Liver (tissue), 9 donors: ENCODE measurements around the gene SPATS2. TPM values are rescaled to one million over a fixed set of nuclear protein-coding genes. Genes with fewer than 3 reads are reported as not detected.
A peak's percentile ranks its signal among the peaks of the same experiment; 100 is the strongest.

Experiments used
- DNase-seq: peaks from one replicate; pipeline ENCODE4 v3.0.0-alpha.2; 2017; ENCODE audit warnings: low spot score
- H3K27ac ChIP-seq, 2 donors: one replicate each; pipeline ENCODE4 v1.7.0; 2013; ENCODE audit warnings: inconsistent platforms in 2 of 2, low read length in 2 of 2, control low read depth in 1 of 2, low read depth in 1 of 2, mild to moderate bottlenecking in 1 of 2
- H3K27me3 ChIP-seq, 4 donors: one replicate each; pipeline versions ENCODE4 v1.6.1 to v1.7.0; 2013; ENCODE audit warnings: low read length in 3 of 4, inconsistent platforms in 1 of 4, mild to moderate bottlenecking in 1 of 4, moderate library complexity in 1 of 4; ENCODE audit not compliant: control insufficient read depth in 4 of 4, insufficient read depth in 4 of 4
- H3K36me3 ChIP-seq, 4 donors: one replicate each; pipeline versions ENCODE4 v1.6.1 to v1.7.0; 2013; ENCODE audit warnings: low read length in 3 of 4, mild to moderate bottlenecking in 3 of 4, low read depth in 1 of 4, moderate library complexity in 1 of 4; ENCODE audit not compliant: control insufficient read depth in 4 of 4, insufficient read depth in 3 of 4
- H3K4me1 ChIP-seq, 4 donors: one replicate each; pipeline versions ENCODE4 v1.6.1 to v1.7.0; 2013; ENCODE audit warnings: low read length in 3 of 4, mild to moderate bottlenecking in 3 of 4, moderate library complexity in 1 of 4; ENCODE audit not compliant: control insufficient read depth in 4 of 4, insufficient read depth in 4 of 4
- H3K4me3 ChIP-seq, 3 donors: one replicate each; pipeline versions ENCODE4 v1.6.1 to v1.7.0; 2013; ENCODE audit warnings: low read length in 3 of 3, control low read depth in 1 of 3, low read depth in 1 of 3, mild to moderate bottlenecking in 1 of 3
- H3K9ac ChIP-seq, 2 donors: one replicate each; pipeline ENCODE4 v1.7.0; 2013; ENCODE audit warnings: low read length in 2 of 2, mild to moderate bottlenecking in 2 of 2, moderate library complexity in 2 of 2, control low read depth in 1 of 2, low read depth in 1 of 2
- H3K9me3 ChIP-seq, 4 donors: one replicate each; pipeline versions ENCODE4 v1.6.1 to v1.7.0; 2013; ENCODE audit warnings: low read length in 3 of 4; ENCODE audit not compliant: control insufficient read depth in 4 of 4
- CTCF ChIP-seq: fragments of 150-350 bp; IDR thresholded peaks from 2 replicates; pipeline ENCODE4 v1.5.1; 2017; ENCODE audit warnings: improper control_type of control experiment, low read depth, low read length; ENCODE audit not compliant: missing input control
- EGR1 ChIP-seq, 2 donors: IDR thresholded peaks; 2 replicates each; pipeline ENCODE4 v1.6.1; 2016 to 2018; ENCODE audit warnings: antibody characterized with exemption in 2 of 2, low read depth in 2 of 2
- FOXA1 ChIP-seq: IDR thresholded peaks from 2 replicates; pipeline ENCODE4 v1.6.1; 2016; ENCODE audit warnings: antibody characterized with exemption
- FOXA2 ChIP-seq: IDR thresholded peaks from 2 replicates; pipeline ENCODE4 v1.6.1; 2016; ENCODE audit warnings: antibody characterized with exemption
- GABPA ChIP-seq, 2 donors: IDR thresholded peaks in 1 of 2; conservative IDR thresholded peaks in 1 of 2; 2 replicates each; pipeline ENCODE4 v1.6.1; 2016; ENCODE audit warnings: antibody characterized with exemption in 2 of 2, mild to moderate bottlenecking in 1 of 2, moderate library complexity in 1 of 2
- HNF4A ChIP-seq, 2 donors: conservative IDR thresholded peaks; 2 replicates each; pipeline ENCODE4 v1.6.1; 2016; ENCODE audit warnings: antibody characterized with exemption in 2 of 2, mild to moderate bottlenecking in 2 of 2
- HNF4G ChIP-seq: IDR thresholded peaks from 2 replicates; pipeline ENCODE4 v1.6.1; 2016; ENCODE audit warnings: antibody characterized with exemption
- JUND ChIP-seq, 2 donors: IDR thresholded peaks; 2 replicates each; pipeline ENCODE4 v1.6.1; 2016; ENCODE audit warnings: antibody characterized with exemption in 2 of 2
- MAX ChIP-seq: IDR thresholded peaks from 2 replicates; pipeline ENCODE4 v1.6.1; 2016; ENCODE audit warnings: antibody characterized with exemption
- NR2F2 ChIP-seq: IDR thresholded peaks from 2 replicates; pipeline ENCODE4 v1.6.1; 2016; ENCODE audit warnings: antibody characterized with exemption
- RAD21 ChIP-seq, 2 donors: IDR thresholded peaks; 2 replicates each; pipeline ENCODE4 v1.6.1; 2016; ENCODE audit warnings: antibody characterized with exemption in 2 of 2, mild to moderate bottlenecking in 2 of 2
- REST ChIP-seq: IDR thresholded peaks from 2 replicates; pipeline ENCODE4 v1.6.1; 2016; ENCODE audit warnings: antibody characterized with exemption, mild to moderate bottlenecking
- RXRA ChIP-seq, 2 donors: IDR thresholded peaks; 2 replicates each; pipeline ENCODE4 v1.6.1; 2017 to 2018; ENCODE audit warnings: antibody characterized with exemption in 2 of 2, mild to moderate bottlenecking in 1 of 2
- SP1 ChIP-seq: IDR thresholded peaks from 2 replicates; pipeline ENCODE4 v1.6.1; 2018; ENCODE audit warnings: antibody characterized with exemption, mild to moderate bottlenecking
- TAF1 ChIP-seq: conservative IDR thresholded peaks from 2 replicates; pipeline ENCODE4 v1.6.1; 2016; ENCODE audit warnings: antibody characterized with exemption, mild to moderate bottlenecking
- YY1 ChIP-seq: IDR thresholded peaks from 2 replicates; pipeline ENCODE4 v1.6.1; 2016; ENCODE audit warnings: antibody characterized with exemption, mild to moderate bottlenecking
- ZBTB33 ChIP-seq: IDR thresholded peaks from 2 replicates; pipeline ENCODE4 v1.6.1; 2016; ENCODE audit warnings: antibody characterized with exemption
- WGBS: extraction: QIAGEN DNeasy Blood & Tissue Kit; methylation state at CpG from one replicate; pipeline ENCODE4 v1.1.7; 2013; 5-methylcytosine and 5-hydroxymethylcytosine counted together
- polyA plus RNA-seq, 2 donors: library from polyadenylated mRNA; stranded (reverse) in 1 of 2; unstranded in 1 of 2; fragments of 200-250 nt in 1 of 2; fragments of >200 nt in 1 of 2; fragmentation: Nextera tagmentation in 1 of 2; extraction: Ambion mirVana in 1 of 2; gene quantifications; one replicate each; pipeline versions ENCODE4 v1.2.1 to v1.2.3, GENCODE V29; 2013 to 2015
- total RNA-seq, 2 donors: library from RNA; depleted of rRNA; stranded (reverse); fragments of >200 nt; gene quantifications; one replicate each; pipeline ENCODE4 v1.2.3, GENCODE V29; 2014
- TF ChIP-seq, protein P1 (sequence below): IDR thresholded peaks from 2 replicates; pipeline ENCODE4 v1.6.1; 2016; ENCODE audit warnings: antibody characterized with exemption
- donor health status: healthy.
- donor health status: healthy.
- donor health status: healthy.
- donor health status: healthy.
- donor health status: healthy.

Gene SPATS2
- total and polyA plus RNA-seq, 4 donors = 2.4 to 5.2 (median 4.5) TPM

GRCh38 chr12:49539406-49540228 is 172.4 kb downstream of the SPATS2 start:
- WGBS = 17% methylated on average over 47 of the region's 47 CpGs
- Histone ChIP-seq H3K4me3 (peak overlapping the region in 1 of 3 donors; percentile 47), H3K36me3 (no peaks in the 10 kb centered on the region), H3K9me3 (no peaks in the 10 kb centered on the region), H3K27ac (no peak overlapping the region), H3K9ac (no peak overlapping the region), H3K4me1 (peaks cover 10 to 12% (median 11%) of the 10 kb centered on the region in 4 donors), H3K27me3 (peaks cover 3 to 10% (median 5%) of the 10 kb centered on the region in 4 donors)
- no peak for TF ChIP-seq NR2F2
- TF ChIP-seq SP1 = no peak
- no peak for TF ChIP-seq EGR1 (IDR thresholded peaks at IDR 0.05; ENCODE audit: low read depth in 2 of 2)
- TF ChIP-seq CTCF = no peak
- no peak for TF ChIP-seq HNF4A (conservative IDR thresholded peaks at IDR 0.05)
- no peak for TF ChIP-seq FOXA2
- TF ChIP-seq, protein P1, sequence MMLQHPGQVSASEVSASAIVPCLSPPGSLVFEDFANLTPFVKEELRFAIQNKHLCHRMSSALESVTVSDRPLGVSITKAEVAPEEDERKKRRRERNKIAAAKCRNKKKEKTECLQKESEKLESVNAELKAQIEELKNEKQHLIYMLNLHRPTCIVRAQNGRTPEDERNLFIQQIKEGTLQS = no peak
- no peak for TF ChIP-seq FOXA1
- no peak for TF ChIP-seq JUND (IDR thresholded peaks at IDR 0.05)
- TF ChIP-seq YY1 = no peak
- TF ChIP-seq MAX = no peak
- no peak for TF ChIP-seq TAF1
- TF ChIP-seq REST = no peak
- TF ChIP-seq RXRA (IDR thresholded peaks at IDR 0.05) = no peak
- TF ChIP-seq RAD21 (IDR thresholded peaks at IDR 0.05) = no peak
- TF ChIP-seq ZBTB33 = no peak
- no peak for TF ChIP-seq HNF4G
- TF ChIP-seq GABPA (IDR thresholded peaks at IDR 0.05 in 1 of 2, conservative IDR thresholded peaks at IDR 0.05 in 1 of 2) = no peak
- no peak for DNase-seq
